HG03378 (cell line): Measurements from ENCODE around the gene ALK.

Experiments used
- ATAC-seq: cut with Tn5 transposase; IDR thresholded peaks from one replicate; pipeline ENCODE4 v1.9.1; 2021; ENCODE audit warnings: mild to moderate bottlenecking, moderate library complexity; ENCODE audit not compliant: unreplicated experiment

ALK gene

DNA sequence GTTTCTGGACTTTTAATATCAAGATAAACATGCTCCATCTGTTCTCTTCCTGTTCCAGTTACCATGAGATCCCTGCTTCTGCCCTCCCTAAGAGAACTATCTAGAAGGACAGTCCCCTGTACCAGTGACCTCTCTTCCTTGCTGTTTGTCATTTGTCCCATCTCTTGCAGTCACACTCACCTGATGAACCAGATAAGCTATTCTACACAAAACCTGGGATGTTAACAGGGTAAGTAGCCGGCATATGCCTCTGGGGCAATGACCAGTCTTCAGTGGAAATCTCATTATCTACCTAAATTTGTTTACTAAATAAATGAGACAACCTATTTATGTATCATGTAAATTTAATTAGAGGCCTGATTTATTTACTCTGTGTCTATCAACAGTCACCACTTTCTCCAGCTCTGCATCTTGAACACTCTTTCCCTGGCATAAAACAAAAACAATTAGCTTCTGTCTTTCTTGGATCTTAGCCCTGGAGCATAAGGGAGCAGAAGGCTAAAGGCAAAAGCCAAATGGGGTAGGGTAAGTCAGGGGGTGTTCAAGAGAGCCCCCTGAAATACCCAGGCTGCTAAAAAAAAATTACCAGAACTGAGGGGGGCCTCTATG, 337.7 kb downstream of the ALK start:
- no peak for ATAC-seq

DNA sequence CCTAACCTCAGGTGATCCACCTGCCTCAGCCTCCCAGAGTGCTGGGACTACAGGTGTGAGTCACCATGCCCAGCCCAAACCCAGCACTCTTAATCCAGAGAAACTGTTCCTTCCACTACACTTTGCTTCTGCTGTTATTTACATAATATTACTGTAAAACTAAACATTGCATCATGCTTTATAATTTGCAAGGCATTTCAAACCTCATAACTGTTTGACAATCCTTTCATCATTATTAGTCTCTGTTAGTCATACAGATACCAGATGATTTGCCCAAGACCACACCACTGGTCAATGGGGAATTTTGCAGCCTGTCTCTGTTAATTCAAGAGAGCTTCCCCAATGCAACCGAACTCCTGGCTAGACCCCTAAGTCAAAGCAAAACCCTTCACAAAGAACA, 338.3 kb downstream of the ALK start:
- ATAC-seq = peak; percentile 68

DNA sequence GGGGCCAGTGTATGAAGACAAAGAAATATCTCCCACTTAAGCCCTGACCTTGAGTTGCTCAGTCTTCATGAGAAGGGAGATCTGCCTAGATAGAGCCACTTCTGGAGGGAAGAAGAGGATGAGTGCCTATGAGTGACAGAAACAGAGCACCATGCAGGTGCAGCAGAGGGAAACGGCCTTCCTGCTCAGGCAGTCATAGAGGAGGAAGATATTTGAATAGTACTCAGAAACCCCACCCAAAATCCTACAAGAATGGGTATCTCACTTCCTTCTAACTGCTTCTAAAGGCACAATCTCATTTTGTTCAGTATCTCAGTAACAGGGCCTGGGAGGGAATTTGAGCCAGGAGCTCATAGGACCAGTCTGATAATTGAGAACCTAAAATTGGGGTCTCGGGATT, 339.3 kb downstream of the ALK start:
- ATAC-seq = no peak

DNA sequence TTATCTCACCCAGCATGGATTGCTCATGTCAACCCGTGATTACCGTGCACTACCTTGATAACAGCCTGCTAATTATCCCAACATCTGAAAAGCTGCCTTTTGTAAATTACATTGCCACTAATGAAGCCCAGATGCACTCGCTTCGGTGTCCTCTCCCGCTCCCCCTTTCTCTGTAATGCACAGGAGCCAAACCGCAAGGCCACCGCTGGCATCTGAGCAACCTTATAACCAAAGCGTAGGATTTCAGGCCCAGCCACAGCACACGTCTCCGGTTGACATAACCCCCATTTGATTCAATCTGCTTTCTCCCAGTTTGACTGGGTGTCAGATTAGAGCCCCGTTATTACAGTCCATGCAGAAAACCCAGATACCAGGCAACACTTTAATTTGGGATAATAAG, 341.2 kb downstream of the ALK start:
- ATAC-seq = no peak

DNA sequence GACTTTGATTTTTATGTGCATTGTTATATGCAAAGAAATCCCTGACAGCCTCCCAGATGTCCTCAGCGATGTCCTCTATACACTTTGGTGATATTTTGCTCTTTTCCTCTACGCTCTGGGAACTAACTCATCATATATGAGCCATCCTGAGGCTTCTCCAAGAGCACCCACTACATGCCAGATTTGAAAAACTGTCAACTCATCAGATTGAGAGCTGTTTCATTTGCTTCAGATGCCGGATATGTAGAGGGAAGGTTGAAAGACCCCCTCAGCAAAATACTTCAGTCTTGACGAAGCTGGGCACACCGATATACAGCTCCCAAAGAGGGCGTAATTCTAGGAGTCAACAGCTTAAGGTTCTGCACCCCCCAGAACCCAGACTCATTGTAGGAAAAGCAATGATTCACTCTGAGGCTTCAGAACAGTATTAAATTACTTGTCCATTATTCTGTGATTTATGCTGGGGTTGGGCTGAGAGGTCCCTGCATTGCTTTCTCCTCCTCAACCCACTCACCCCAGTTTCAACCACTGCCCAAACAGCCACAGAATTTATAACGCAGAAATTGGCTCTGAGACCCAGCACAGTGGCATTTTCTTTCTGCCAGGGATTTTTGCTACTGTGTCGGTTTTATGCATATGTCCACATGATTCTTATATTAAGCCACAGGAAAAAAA, 341.8 kb downstream of the ALK start:
- no peak for ATAC-seq

DNA sequence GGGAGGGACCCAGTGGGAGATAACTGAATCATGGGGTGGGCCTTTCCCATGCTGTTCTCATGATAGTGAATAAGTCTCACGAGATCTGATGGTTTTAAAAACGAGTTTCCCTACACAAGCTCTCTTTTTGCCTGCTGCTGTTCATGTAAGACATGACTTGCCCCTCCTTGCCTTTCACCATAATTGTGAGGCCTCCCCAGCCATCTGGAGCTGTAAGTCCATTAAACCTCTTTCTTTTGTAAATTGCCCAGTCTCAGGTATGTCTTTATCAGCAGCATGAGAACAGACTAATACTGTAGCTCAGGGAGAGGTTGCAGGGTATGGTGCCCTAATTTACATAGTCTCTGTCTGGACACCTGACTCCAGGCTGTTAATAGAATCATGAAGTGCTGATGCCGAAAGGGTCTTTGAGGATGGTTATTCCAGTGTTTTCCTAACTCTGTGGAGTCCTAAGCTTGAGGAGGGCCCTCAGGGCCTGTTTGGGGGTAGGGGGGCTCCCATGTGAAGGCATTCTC, 343.2 kb downstream of the ALK start:
- ATAC-seq = no peak

DNA sequence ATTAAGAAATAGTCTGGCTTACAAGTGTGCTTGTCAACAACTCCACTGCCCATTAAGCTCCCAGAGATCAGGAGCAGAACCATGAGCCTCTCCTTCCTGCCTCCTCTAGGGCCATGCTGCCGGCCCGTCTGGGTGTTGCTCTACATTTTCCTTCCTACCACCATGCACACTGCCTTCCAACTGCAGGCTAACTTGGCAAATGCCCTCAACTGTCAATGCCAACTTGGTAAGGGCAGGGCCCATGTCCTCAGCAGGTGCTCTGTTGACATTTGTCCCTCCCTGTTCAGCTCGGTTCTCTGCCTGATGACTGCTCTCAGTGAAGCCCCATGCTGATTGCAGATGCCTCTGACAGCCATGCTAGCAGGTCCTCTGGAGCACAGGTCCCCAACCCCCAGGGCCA, 345.2 kb downstream of the ALK start:
- ATAC-seq = no peak

DNA sequence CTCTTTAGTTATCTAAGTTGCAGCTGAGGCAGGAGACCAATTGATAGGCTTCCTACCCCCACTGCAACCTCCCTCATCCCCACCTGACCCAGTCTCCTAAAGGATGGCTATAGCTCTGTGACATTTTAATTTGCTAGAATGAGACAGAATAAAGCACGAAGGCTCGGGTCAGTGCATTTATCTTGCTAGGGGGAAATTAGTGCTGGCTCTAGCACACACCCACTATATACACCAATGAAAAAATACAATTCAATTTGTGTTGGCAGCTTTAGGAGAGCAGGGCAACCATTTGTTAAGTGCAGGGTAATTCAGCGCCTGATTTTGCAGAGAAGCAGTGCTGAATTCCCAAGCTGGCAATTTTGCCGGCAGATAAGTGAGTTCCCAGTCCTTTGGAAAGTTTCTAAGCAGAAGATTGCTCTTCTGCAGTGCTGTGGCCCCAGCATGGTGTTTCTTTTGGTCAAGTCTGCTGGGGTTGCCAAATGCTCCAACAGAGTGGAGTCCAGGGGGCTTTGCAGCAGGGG, 346.0 kb downstream of the ALK start:
- ATAC-seq = no peak

DNA sequence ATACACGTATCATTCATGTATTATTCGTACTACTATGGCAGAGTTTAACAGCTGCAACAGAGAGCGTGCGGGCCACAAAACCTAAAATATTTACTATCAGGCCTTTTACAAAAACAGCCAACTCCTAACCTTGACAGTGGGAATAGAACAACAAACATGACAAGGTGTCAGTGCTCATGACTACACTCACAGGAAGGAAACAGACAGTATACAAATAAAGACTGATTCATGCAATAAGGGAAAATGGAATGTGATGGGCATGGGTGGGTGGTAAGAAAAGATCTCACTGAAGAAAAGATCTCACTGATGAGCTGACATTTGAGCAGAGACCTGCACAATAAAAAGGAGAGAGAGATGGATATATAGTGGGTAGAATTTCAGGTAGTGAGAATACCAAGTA, 347.8 kb downstream of the ALK start:
- no peak for ATAC-seq

DNA sequence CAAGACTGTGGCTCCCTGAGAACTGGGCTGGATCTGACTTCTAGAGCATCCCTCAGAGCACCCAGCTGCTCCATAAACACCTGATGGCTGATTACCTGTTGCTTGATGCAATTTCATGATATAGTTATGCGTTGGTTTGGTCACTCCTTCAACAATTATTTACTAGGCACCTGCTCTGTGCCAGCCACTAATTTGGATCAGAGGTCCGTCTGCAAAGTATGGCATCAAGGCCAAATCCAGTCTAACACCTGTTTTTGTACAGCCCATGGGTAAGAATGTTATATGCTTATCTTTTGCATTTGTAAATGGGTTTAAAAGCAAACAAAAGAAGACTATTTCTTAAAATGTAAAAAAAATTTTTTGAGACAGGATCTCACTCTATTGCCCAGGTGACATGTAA, 348.2 kb downstream of the ALK start:
- no peak for ATAC-seq

DNA sequence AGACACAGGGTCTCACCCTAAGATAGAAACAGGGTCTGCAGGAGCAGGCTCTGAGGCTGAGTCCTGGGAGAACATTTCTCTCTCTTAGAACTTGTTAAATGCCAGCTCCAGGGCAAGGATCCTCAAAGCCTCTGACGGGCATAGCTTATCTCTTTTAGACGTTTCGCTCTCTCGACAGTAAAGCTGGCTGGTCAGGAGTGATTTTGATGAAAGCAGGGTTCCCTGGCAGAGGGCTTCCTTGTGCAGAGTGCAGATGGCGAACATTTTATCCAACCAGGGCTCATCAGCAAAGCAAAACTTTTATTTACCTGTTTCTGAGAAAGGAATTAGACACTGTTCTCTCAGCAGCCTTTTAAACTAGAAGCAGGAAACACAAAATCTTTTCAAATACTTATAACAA, 350.8 kb downstream of the ALK start:
- ATAC-seq = no peak

DNA sequence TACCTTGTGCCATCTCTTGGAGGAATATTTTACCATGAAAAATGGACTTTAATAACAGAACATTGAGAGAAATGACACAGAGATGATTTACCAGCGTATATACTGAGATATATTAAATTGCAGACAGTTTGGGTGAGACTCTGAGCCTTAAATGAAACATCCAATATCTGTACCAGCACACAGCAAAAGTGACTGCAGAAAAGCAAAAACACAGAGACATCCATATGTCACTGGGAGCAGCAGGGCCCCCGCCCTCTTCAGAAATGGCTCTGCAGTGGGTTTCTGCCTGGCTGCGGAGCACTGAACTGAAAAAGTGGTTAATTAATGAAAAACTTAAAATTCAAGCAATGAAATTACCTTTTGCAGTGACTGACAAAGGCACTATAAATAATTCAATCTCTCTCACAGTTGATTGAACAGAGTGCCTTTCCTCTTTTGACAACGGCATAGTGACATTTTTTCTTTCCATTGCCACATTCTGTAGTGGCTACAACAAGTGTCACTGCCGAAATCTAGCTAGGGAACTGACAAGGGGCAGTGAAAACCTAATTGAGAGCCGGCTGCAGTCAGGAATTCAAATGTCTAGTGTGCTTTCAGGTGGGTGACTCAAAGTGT, 353.4 kb downstream of the ALK start:
- no peak for ATAC-seq

DNA sequence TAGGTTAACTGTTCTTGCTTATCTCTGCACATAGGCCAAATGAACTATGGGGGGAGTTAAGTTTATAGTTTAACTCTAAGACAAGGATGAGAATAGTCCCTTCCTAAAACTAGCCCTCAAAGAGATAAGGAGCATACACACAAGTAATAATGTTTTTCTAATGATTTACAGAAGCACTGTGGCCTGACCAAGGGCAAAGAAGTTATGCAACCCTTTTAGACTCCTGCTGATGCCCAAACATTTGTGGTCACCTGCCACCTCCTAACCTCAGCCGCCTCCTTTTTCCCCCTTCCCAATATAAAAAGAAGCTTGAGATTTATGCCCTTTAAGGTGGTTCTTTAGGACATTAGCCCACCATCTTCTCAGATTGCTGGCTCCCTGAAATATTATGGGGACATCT, 357.7 kb downstream of the ALK start:
- ATAC-seq = no peak

DNA sequence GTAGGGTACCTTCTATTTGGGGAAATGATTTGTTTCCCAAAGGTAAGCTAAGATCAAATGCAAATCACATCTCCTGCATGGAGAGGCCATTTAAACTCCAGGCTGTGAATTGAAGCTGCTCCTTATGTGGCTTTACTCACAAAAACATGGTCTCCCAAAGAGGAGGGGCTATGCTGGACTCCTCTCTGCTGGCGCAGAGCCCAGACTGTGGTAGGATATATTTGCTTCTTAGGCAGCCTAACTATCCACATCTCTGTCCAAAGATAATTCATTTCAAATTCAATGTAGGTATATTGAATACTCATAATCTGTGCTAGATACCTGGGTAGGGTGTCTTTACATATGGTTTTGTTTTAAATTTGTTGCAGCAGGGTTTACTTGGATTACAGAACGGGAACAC, 358.5 kb downstream of the ALK start:
- no peak for ATAC-seq

DNA sequence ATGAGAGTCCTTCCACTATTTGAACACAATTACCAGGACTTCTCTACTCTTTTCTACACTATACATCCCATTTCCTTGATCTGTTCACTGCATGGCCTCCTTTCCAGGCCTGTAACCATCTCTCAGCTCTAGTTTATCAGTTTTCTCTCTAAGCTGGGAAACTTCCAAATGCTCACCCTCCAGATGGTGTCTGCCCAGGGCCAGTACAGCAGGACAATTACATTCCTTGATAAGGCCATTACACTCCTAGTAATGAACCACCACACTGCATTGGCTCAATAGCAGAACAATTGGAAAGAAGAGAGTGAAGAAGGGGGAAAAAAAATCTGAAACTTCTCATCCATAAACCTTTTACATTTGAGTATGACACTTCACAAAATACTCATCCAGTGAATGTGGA, 359.1 kb downstream of the ALK start:
- no peak for ATAC-seq

DNA sequence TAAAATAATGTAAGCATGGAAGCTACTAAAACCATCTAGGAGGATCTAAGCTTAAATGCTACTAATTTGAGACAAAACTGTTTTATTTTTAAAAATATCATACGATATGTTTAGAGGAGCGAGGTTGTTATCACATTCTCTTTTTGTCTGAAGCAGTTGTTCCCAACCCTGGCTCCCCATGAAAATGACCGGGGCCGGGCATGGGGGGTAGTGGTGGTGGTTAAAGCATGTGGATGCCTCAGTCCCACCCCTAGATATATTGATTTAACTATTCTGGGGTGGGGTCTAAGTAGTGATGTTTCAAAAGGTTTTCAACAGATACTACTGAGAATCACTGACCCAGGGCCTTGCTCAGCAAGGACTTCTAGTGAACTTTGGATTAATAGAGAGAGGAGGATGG, 359.8 kb downstream of the ALK start:
- ATAC-seq = no peak

DNA sequence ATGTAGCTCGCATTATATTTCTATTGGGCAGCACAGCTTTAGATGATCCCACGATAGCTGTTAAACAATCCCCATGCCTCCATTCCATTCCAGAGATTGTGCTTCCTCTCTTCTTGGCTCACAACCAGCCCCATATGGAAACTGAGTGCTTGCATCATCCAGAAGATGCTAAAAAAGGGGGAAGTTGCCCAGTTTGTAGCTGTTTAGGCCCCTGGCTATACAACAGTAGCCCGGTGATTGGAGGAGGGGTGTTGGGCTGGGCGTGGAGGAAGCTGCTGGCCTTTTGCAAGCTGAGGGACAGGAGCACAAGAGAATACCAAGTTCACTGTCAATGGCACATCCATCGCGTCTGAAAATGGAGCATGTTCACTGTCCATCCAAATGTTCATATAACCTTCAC, 360.2 kb downstream of the ALK start:
- no peak for ATAC-seq

DNA sequence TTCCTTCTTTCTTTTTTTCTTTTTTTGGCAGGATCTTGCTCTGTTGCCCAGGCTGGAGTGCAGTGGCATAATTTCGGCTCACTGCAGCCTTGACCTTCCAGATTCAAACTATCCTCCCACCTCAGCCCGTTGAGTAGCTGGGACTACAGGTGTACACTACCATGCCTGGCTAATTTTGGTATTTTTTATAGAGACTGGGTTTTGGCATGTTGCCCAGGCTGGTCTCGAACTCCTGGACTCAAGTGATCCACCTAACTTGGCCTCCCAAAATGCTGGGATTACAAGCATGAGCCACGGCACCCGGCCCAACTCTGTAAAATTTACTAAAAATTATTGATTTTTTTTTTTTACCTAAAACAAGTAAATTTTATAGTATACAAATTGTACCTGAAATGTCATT, 360.8 kb downstream of the ALK start:
- no peak for ATAC-seq

DNA sequence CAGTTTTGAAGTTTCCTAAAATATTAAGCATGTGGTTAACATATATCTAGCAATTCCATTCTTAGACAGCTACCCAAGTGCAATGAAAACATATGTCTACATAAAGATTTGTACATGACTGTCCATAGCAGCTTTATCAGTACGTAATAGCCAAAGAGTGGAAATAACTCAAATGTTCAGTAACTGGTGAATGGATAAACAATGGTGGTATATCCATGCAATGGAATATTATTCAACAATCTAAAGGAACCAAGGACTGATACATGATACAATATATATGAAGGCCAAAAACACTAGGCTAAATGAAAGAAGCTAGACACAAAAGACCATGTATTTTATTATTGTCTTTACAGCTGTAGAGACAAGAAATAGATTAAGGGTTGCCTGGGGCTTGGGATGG, 361.4 kb downstream of the ALK start:
- ATAC-seq = no peak

DNA sequence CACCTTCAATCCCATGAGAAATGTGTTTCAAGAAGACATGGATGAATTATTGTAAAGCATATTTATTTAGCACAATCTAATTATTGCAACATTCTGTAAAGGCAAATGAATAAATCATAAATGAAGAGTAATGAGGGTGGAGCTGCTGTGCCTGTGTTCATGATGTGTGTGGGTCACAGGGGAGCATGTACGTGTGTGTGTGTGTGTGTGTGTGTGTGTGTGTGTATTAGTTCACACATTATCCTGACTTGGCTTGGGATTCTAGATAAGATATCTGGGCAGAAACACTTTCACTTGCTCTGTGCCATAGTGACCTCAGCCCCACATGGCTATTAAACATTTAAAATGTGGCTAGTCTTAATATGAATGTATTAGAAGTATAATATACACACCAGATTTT, 361.8 kb downstream of the ALK start:
- no peak for ATAC-seq

DNA sequence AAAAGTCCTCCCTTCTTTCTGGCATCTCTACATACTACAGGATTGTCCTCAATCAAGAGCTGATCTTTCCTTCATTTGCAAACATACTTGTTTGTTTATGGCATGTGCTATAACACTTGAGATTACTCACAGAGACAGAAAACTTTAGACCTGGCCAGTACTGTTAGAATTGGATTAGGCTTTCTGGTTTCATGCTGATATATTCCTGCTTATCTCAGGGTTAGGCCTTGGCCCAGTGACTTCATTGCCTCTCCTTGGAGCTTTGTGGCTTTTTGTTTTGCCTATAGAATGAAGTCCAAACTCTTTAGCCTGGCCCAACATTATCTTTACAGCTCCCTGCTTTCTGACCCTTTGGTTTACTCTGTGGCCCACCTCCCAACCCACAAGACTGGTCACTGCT, 363.3 kb downstream of the ALK start:
- no peak for ATAC-seq

DNA sequence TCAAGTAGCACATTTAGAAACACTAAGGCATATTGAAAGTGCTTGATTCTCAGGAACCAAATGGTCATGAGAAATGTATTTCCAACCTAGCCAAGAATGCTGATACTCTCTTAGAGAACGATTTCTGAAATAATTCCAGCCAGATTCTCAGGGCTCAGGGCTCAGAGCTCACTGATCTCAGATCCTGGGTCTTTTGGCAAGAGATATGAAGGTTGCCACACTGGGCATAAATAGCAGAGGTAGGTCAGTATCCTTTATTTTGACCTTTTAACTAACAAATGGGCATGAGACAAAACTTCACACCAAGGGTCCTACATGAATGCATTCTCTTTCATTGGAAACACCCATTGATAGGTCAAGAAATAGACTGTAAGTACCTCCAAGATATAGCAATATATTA, 364.1 kb downstream of the ALK start:
- no peak for ATAC-seq
